Caco-2 (cell line): Measurements from ENCODE around the gene OR51M1. TPM values are rescaled to one million over a fixed set of nuclear protein-coding genes. Genes with fewer than 3 reads are reported as not detected.
A peak's percentile ranks its signal among the peaks of the same experiment; 100 is the strongest.
"Not testable (repeated sequence)": the region's sequence is repeated elsewhere in the genome, so short reads cannot be mapped to it uniquely, and the experiment has no call there.

Experiments
- Bru-seq: library from RNA; stranded (reverse); fragments of 400-500 nt; gene quantifications from one replicate; lab custom pipeline; 2021; lab: Mats Ljungman, UMichigan
- BruChase-seq, 2 experiments: library from RNA; stranded (reverse); fragments of 400-500 nt; gene quantifications; one replicate each; lab custom pipeline; 2021; lab: Mats Ljungman, UMichigan
- BruUV-seq: library from RNA; stranded (reverse); fragments of 400-500 nt; replicated peaks from 2 replicates; lab custom pipeline; 2021; lab: Mats Ljungman, UMichigan
- CTCF ChIA-PET: fragments of 300-600 bp; sonication (Branson Sonifier 250); formaldehyde crosslinking; loops from one replicate; lab custom pipeline; 2022; ENCODE audit warnings: antibody characterized with exemption; lab: Charles Lee
- POLR2A ChIA-PET: fragments of 300-600 bp; sonication (Branson Sonifier 250); formaldehyde crosslinking; loops from one replicate; lab custom pipeline; 2022; ENCODE audit warnings: antibody characterized with exemption; lab: Charles Lee
- DNase-seq, 2 experiments: peaks; one replicate each; pipeline versions ENCODE4 v3.0.0 to v3.0.0-alpha.2; 2020 to 2022
- H3K27me3 ChIP-seq: replicated peaks from 2 replicates; pipeline ENCODE4 v1.6.0; 2011; ENCODE audit warnings: low read length; ENCODE audit not compliant: control insufficient read depth, insufficient read depth
- H3K36me3 ChIP-seq: 2 replicates; pipeline ENCODE4 v1.5.1; 2011; ENCODE audit warnings: low read length; ENCODE audit not compliant: control insufficient read depth, insufficient read depth
- H3K4me1 ChIP-seq: fragments of 250-450 bp; sonication (Bioruptor Pico); 2 replicates; pipeline ENCODE4 v1.5.1; 2020; ENCODE audit warnings: mild to moderate bottlenecking
- H3K4me3 ChIP-seq: 2 replicates; pipeline ENCODE4 v1.5.1; 2011; ENCODE audit warnings: low read depth, mild to moderate bottlenecking, control low read depth, low read length
- H3K9me3 ChIP-seq: fragments of 250-450 bp; sonication (Bioruptor Pico); 2 replicates; pipeline ENCODE4 v1.5.1; 2020; ENCODE audit warnings: mild to moderate bottlenecking, moderate library complexity
- H3K27ac Mint-ChIP-seq: one replicate; pipeline ENCODE4 v1.8.0; 2022; ENCODE audit warnings: mixed read lengths; ENCODE audit not compliant: unreplicated experiment
- H3K27me3 Mint-ChIP-seq: one replicate; pipeline ENCODE4 v1.8.0; 2022; ENCODE audit warnings: mixed read lengths; ENCODE audit not compliant: insufficient read depth, unreplicated experiment
- H3K36me3 Mint-ChIP-seq: one replicate; pipeline ENCODE4 v1.8.0; 2022; ENCODE audit warnings: mild to moderate bottlenecking, mixed read lengths; ENCODE audit not compliant: insufficient read depth, unreplicated experiment
- H3K4me1 Mint-ChIP-seq: one replicate; pipeline ENCODE4 v1.8.0; 2022; ENCODE audit warnings: low read depth, mixed read lengths; ENCODE audit not compliant: unreplicated experiment
- H3K4me3 Mint-ChIP-seq: one replicate; pipeline ENCODE4 v1.8.0; 2022; ENCODE audit warnings: mild to moderate bottlenecking, moderate library complexity, mixed read lengths; ENCODE audit not compliant: unreplicated experiment
- H3K9me3 Mint-ChIP-seq: one replicate; pipeline ENCODE4 v1.8.0; 2022; ENCODE audit warnings: mixed read lengths; ENCODE audit not compliant: unreplicated experiment
- intact Hi-C: fragments of 100-400 bp; cut with micrococcal nuclease; formaldehyde crosslinking; loops from one replicate; pipeline ENCODE4 v1.10.0; 2022; ENCODE audit not compliant: unreplicated experiment
- long read RNA-seq: library from polyadenylated mRNA; stranded (forward); transcript quantifications from one replicate; pipeline ENCODE4 v2.0.0, GENCODE V29; 2022
- total RNA-seq: library from RNA; stranded (reverse); gene quantifications from 2 replicates; pipeline ENCODE4 v1.2.3, GENCODE V29; 2022
- TF ChIP-seq, protein P1 (sequence below), 2 experiments: fragments of 200-600 bp in 1 of 2; IDR thresholded peaks; 1 replicate in 1 of 2; 2 replicates in 1 of 2; pipeline versions ENCODE4 v1.5.1 to v1.8.0; 2011 to 2022; ENCODE audit warnings: antibody characterized with exemption in 1 of 2, control low read depth in 1 of 2, inconsistent platforms in 1 of 2, low read depth in 1 of 2, low read length in 1 of 2, mild to moderate bottlenecking in 1 of 2, moderate library complexity in 1 of 2; ENCODE audit not compliant: insufficient read depth in 1 of 2, severe bottlenecking in 1 of 2, unreplicated experiment in 1 of 2

Gene OR51M1, protein sequence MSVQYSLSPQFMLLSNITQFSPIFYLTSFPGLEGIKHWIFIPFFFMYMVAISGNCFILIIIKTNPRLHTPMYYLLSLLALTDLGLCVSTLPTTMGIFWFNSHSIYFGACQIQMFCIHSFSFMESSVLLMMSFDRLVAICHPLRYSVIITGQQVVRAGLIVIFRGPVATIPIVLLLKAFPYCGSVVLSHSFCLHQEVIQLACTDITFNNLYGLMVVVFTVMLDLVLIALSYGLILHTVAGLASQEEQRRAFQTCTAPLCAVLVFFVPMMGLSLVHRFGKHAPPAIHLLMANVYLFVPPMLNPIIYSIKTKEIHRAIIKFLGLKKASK
- total RNA-seq (not detected in 2 replicates), Bru-seq, nascent RNA (not detected), BruChase-seq, experiment 1, labeled RNA remaining after a 2-hour chase (not detected), BruChase-seq, experiment 2, labeled RNA remaining after a 6-hour chase (percentile 3 among the genes with signal in this experiment)
- long read RNA-seq: 0 reads

DNA sequence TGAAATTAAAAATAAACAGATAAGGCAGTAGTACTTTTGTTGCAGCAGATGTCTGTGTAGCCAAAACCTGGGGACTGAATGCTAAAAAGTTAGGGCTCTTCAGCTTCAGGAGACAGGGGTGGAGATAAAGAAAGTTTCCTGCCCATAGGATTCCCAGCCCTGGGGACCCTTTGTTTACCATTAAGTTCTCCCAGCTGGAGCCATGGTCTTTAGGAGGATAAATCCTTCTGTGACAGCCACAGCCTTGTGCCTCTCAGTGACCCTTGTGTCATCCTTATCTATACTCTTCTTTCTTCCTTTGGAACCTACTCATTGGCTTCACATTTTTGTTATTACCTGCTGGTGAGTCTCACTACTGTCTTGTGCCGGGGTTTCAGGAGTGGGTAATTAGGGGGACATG lies at the start of gene OR51M1:
OR51M1 (plus strand) TSS at position 237 of the 400 bp plus-strand sequence. CDS start 5,587 bp downstream, outside the sequence.
- Mint-ChIP-seq H3K27ac (no peak within 1 kb of the TSS), H3K36me3 (no peaks in the 10 kb centered on the region), H3K4me3 (no peak within 1 kb of the TSS), H3K4me1 (no peaks in the 10 kb centered on the region), H3K27me3 (peaks cover 2% of the 10 kb centered on the region), H3K9me3 (no peaks in the 10 kb centered on the region)
- TF ChIP-seq, protein P1, sequence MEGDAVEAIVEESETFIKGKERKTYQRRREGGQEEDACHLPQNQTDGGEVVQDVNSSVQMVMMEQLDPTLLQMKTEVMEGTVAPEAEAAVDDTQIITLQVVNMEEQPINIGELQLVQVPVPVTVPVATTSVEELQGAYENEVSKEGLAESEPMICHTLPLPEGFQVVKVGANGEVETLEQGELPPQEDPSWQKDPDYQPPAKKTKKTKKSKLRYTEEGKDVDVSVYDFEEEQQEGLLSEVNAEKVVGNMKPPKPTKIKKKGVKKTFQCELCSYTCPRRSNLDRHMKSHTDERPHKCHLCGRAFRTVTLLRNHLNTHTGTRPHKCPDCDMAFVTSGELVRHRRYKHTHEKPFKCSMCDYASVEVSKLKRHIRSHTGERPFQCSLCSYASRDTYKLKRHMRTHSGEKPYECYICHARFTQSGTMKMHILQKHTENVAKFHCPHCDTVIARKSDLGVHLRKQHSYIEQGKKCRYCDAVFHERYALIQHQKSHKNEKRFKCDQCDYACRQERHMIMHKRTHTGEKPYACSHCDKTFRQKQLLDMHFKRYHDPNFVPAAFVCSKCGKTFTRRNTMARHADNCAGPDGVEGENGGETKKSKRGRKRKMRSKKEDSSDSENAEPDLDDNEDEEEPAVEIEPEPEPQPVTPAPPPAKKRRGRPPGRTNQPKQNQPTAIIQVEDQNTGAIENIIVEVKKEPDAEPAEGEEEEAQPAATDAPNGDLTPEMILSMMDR (IDR thresholded peaks at IDR 0.05; ENCODE audit: insufficient read depth in 1 of 2, low read depth in 1 of 2, low read length in 1 of 2, severe bottlenecking in 1 of 2, unreplicated experiment in 1 of 2): no peak
- no peaks in the 10 kb centered on the region for H3K27me3 ChIP-seq
- no peaks in the 10 kb centered on the region for H3K4me1 ChIP-seq
- POLR2A ChIA-PET: no interaction called here
- no peak for DNase-seq
- intact Hi-C loops: no loop called here
- H3K4me3 ChIP-seq: no peak within 1 kb of the TSS
- BruUV-seq: no TSS peak
- CTCF ChIA-PET: no interaction called here
- no peaks in the 10 kb centered on the region for H3K9me3 ChIP-seq
- H3K36me3 ChIP-seq: no peaks in the 10 kb centered on the region

DNA sequence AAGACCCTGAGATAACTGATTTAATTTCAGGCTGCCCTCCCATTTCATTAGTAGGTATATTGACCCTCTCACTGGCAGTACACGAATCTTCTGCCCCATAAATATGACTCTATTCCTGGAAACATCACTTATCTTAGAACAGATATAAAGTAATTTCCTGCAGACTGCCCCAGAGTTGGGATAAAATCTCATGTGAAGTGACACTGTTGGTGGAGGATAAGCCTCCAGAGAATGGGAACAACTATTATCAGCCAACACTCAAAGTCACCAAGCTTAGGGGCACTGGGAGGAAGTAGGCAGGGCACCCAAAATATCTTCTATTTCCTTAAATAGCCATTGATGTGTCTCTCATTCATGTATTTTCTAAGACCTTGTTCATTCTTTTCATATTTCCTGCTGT lies 48.4 kb upstream of the OR51M1 start:
- no peaks in the 10 kb centered on the region for H3K36me3 Mint-ChIP-seq
- no peaks in the 10 kb centered on the region for H3K9me3 Mint-ChIP-seq
- Histone ChIP-seq H3K27me3 (no peaks in the 10 kb centered on the region), H3K4me1 (no peaks in the 10 kb centered on the region), H3K9me3 (no peaks in the 10 kb centered on the region), H3K36me3 (no peaks in the 10 kb centered on the region), H3K4me3 (no peak overlapping the region)
- ChIA-PET CTCF (no interaction called here), POLR2A (no interaction called here)
- no peak for DNase-seq
- no peak overlapping the region for H3K27ac Mint-ChIP-seq
- intact Hi-C loops: no loop called here
- H3K4me1 Mint-ChIP-seq: no peaks in the 10 kb centered on the region
- H3K27me3 Mint-ChIP-seq: peaks cover 10% of the 10 kb centered on the region
- H3K4me3 Mint-ChIP-seq: no peak overlapping the region
- BruUV-seq: no TSS peak
- TF ChIP-seq, protein P1 (IDR thresholded peaks at IDR 0.05; ENCODE audit: insufficient read depth in 1 of 2, low read depth in 1 of 2, low read length in 1 of 2, severe bottlenecking in 1 of 2, unreplicated experiment in 1 of 2): no peak

DNA sequence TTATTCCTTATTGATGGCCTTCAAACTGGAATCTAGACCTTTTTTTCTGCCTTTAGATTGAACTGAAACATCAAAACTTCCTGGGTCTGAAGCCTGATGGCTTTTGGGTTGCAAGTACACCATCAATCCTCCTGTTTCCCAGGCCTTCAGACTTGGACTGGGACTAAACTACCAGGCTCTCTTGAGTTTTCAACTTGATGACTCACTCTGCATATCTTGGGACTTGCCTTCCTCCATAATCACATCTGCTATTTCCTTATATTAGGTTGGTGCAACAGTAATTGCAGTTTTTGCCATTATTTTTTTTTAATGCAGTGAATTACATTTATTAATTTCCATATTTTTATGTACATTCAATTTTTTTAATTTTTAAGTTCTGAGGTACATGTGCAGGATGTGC lies 47.3 kb upstream of the OR51M1 start:
- no peak overlapping the region for H3K27ac Mint-ChIP-seq
- POLR2A ChIA-PET: no interaction called here
- no TSS peak for BruUV-seq
- no peaks in the 10 kb centered on the region for H3K36me3 Mint-ChIP-seq
- H3K4me3 Mint-ChIP-seq: no peak overlapping the region
- H3K4me3 ChIP-seq: no peak overlapping the region
- H3K4me1 ChIP-seq: no peaks in the 10 kb centered on the region
- no peaks in the 10 kb centered on the region for H3K4me1 Mint-ChIP-seq
- no peaks in the 10 kb centered on the region for H3K27me3 ChIP-seq
- no peaks in the 10 kb centered on the region for H3K36me3 ChIP-seq
- DNase-seq: no peak
- H3K27me3 Mint-ChIP-seq: peaks cover 8% of the 10 kb centered on the region
- intact Hi-C loops: no loop called here
- no peaks in the 10 kb centered on the region for H3K9me3 ChIP-seq
- CTCF ChIA-PET: no interaction called here
- TF ChIP-seq, protein P1 (IDR thresholded peaks at IDR 0.05; ENCODE audit: insufficient read depth in 1 of 2, low read depth in 1 of 2, low read length in 1 of 2, severe bottlenecking in 1 of 2, unreplicated experiment in 1 of 2): no peak
- H3K9me3 Mint-ChIP-seq: no peaks in the 10 kb centered on the region

DNA sequence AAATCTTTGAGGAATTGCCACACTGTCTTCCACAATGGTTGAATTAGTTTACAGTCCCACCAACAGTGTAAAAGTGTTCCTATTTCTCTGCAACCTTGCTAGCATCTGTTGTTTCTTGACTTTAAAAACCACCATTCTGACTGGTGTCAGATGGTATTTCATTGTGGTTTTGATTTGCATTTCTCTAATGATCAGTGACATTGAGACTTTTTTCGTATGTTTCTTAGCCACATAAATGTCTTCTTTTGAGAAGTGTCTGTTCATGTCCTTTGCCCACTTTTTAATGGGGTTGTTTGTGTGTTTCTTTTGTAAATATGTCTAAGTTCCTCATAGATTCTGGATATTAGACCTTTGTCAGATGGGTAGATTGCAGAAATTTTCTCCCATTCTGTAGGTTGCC lies 46.4 kb upstream of the OR51M1 start:
- H3K27me3 Mint-ChIP-seq, intact Hi-C loops, DNase-seq, H3K27me3 ChIP-seq, BruUV-seq, H3K4me3 Mint-ChIP-seq, POLR2A ChIA-PET, H3K27ac Mint-ChIP-seq, H3K4me3 ChIP-seq, H3K9me3 Mint-ChIP-seq, H3K9me3 ChIP-seq, H3K4me1 Mint-ChIP-seq, H3K36me3 ChIP-seq, CTCF ChIA-PET, H3K4me1 ChIP-seq, H3K36me3 Mint-ChIP-seq: not testable (repeated sequence)
